Pons (tissue), 1 donor: ENCODE measurements around the gene RNF220.
"Not testable (repeated sequence)": the region's sequence is repeated elsewhere in the genome, so short reads cannot be mapped to it uniquely, and the experiment has no call there.

Experiments used
- DNase-seq: peaks from one replicate; pipeline ENCODE4 v3.0.0-alpha.2; 2016; ENCODE audit warnings: low spot score

The RNF220 gene

GRCh38 chr1:44549510-44549909, 144.5 kb downstream of the RNF220 start:
- no peak for DNase-seq

- DNase-seq, result no peak
Observed at GRCh38 chr1:44553127-44553758, 148.2 kb downstream of the RNF220 start.

GRCh38 chr1:44553771-44554170, 148.7 kb downstream of the RNF220 start:
- no peak for DNase-seq

- no peak for DNase-seq
Observed at GRCh38 chr1:44554706-44555105, 149.7 kb downstream of the RNF220 start.

GRCh38 chr1:44557778-44558177, 152.7 kb downstream of the RNF220 start:
- DNase-seq, result no peak

GRCh38 chr1:44558883-44559282, 153.8 kb downstream of the RNF220 start:
- DNase-seq, result no peak

- no peak for DNase-seq
Observed at GRCh38 chr1:44559330-44559729, 154.3 kb downstream of the RNF220 start.

- DNase-seq, result no peak
Observed at GRCh38 chr1:44559913-44560312, 154.9 kb downstream of the RNF220 start.

- not testable (repeated sequence) for DNase-seq
Observed at GRCh38 chr1:44560696-44561095, 155.6 kb downstream of the RNF220 start.

GRCh38 chr1:44565259-44565750, 160.2 kb downstream of the RNF220 start:
- no peak for DNase-seq

- DNase-seq, result no peak
Observed at GRCh38 chr1:44565833-44566232, 160.8 kb downstream of the RNF220 start.

GRCh38 chr1:44566281-44567046, 161.4 kb downstream of the RNF220 start:
- DNase-seq, result no peak

- no peak for DNase-seq
Observed at GRCh38 chr1:44568128-44568900, 163.3 kb downstream of the RNF220 start.

- DNase-seq, result no peak
Observed at GRCh38 chr1:44569491-44569890, 164.4 kb downstream of the RNF220 start.

GRCh38 chr1:44571712-44572571, 166.9 kb downstream of the RNF220 start:
- peak; percentile 87 for DNase-seq

- DNase-seq, result no peak
Observed at GRCh38 chr1:44572572-44572879, 167.5 kb downstream of the RNF220 start.

GRCh38 chr1:44575396-44575795, 170.3 kb downstream of the RNF220 start:
- no peak for DNase-seq

GRCh38 chr1:44576456-44577150, 171.5 kb downstream of the RNF220 start:
- DNase-seq, result peak; percentile 86

GRCh38 chr1:44581205-44581604, 176.2 kb downstream of the RNF220 start:
- no peak for DNase-seq

GRCh38 chr1:44584167-44584566, 179.1 kb downstream of the RNF220 start:
- no peak for DNase-seq

- DNase-seq, result no peak
Observed at GRCh38 chr1:44585315-44585920, 180.4 kb downstream of the RNF220 start.
